ENCODE data around the gene SMIM8. TPM values are rescaled to one million over a fixed set of nuclear protein-coding genes. Genes with fewer than 3 reads are reported as not detected.

Gene SMIM8
- total and polyA plus RNA-seq, 10 of the 15 experiments (the other 5 are each of a cell fraction or from before 2014, with no cell fraction given): 6.2 to 45.8 (median 10.4) TPM

- TF ChIP-seq, protein P1, sequence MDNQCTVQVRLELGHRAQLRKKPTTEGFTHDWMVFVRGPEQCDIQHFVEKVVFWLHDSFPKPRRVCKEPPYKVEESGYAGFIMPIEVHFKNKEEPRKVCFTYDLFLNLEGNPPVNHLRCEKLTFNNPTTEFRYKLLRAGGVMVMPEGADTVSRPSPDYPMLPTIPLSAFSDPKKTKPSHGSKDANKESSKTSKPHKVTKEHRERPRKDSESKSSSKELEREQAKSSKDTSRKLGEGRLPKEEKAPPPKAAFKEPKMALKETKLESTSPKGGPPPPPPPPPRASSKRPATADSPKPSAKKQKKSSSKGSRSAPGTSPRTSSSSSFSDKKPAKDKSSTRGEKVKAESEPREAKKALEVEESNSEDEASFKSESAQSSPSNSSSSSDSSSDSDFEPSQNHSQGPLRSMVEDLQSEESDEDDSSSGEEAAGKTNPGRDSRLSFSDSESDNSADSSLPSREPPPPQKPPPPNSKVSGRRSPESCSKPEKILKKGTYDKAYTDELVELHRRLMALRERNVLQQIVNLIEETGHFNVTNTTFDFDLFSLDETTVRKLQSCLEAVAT (IDR thresholded peaks at IDR 0.05): no peak
Measured at GRCh38 chr6:87342829-87343228, 20.4 kb downstream of the SMIM8 start (continued).

DNA sequence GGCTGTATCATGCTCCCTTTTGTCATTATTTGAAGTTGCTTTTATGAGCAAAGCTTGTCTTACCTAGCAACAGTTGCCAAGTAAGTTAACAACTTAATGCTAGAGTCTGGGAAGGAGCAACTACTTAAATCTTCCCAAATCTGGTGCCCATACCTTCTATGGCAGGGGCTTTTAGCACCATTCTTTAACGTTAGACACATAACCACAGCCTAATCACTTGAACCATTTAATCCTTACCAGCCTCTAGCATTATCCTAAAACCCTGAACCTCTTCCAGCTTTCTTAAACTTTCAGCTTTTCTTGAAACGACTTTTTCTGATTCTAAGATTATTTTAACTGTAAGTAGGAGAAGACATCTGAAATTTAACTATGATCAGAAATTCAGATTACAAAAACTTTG lies 22.3 kb downstream of the SMIM8 start, which contains the start of gene C6orf163:
Gene C6orf163 (plus strand): TSS at position 83 of the 400 bp plus-strand sequence. CDS start 287 bp downstream, at position 370.
- FAIRE-seq (no peak), ATAC-seq (no peak), DNase-seq (ENCODE audit: low read depth, low spot score) (no peak)
- Histone ChIP-seq H3K9me3 (replicated peaks; ENCODE audit: control insufficient read depth, insufficient read depth, low read length) (no peaks in the 10 kb centered on the region), H3K27me3 (replicated peaks in 1 of 2; ENCODE audit: control insufficient read depth in 2 of 2, insufficient read depth in 2 of 2, low read length in 1 of 2) (no peaks in the 10 kb centered on the region), H3K4me3 (no peak within 1 kb of the TSS), H2AFZ (ENCODE audit: control insufficient read depth, low read depth, low read length) (no peak within 1 kb of the TSS), H3K4me1 (ENCODE audit: control insufficient read depth, insufficient read depth, low read length) (no peaks in the 10 kb centered on the region), H4K20me1 (ENCODE audit: control insufficient read depth, insufficient read depth) (no peaks in the 10 kb centered on the region), H3K4me2 (ENCODE audit: control insufficient read depth, insufficient read depth) (no peak within 1 kb of the TSS), H3K9ac (ENCODE audit: control insufficient read depth, insufficient read depth, low read length) (no peak within 1 kb of the TSS), H3K36me3 (ENCODE audit: control insufficient read depth in 2 of 2, insufficient read depth in 2 of 2, low read length in 1 of 2) (no peaks in the 10 kb centered on the region; a peak in 1 of 4 replicates), H3K27ac (ENCODE audit: control insufficient read depth, insufficient read depth) (no peak within 1 kb of the TSS), H3K79me2 (ENCODE audit: control insufficient read depth, insufficient read depth, low read length) (no peaks in the 10 kb centered on the region)
- ChIA-PET CTCF (interaction anchor here (0.7 to 1.1 kb wide), 2 partner anchors 48 to 92 kb away, joined by 3 read pairs; no protein-coding TSS in a partner anchor), RAD21 (ENCODE audit: unreplicated experiment) (no interaction called here), SMC1A (ENCODE audit: uncharacterized antibody, unreplicated experiment) (interaction anchor here (0.9 to 1.6 kb wide), 2 partner anchors 9 to 58 kb away, joined by 3 to 4 read pairs; no protein-coding TSS in a partner anchor), POLR2A (no interaction called here)
- in situ Hi-C loops (cut with MboI): no loop called here
- 98% methylated on average over 2 of the region's 2 CpGs for WGBS (ENCODE audit: insufficient coverage, insufficient replicate concordance, low lambda C conversion rate, missing lambda C conversion rate)
- intact Hi-C loops (cut with micrococcal nuclease; ENCODE audit: unreplicated experiment): no loop called here
- TF ChIP-seq RELA (IDR thresholded peaks at IDR 0.05; ENCODE audit: borderline replicate concordance, partially characterized antibody) (no peak), CEBPB (IDR thresholded peaks at IDR 0.05; ENCODE audit: borderline replicate concordance in 1 of 2, low read depth in 2 of 2, low read length in 2 of 2) (no peak), SREBF1 (IDR thresholded peaks at IDR 0.05; ENCODE audit: low read length) (no peak), EZH2 (IDR thresholded peaks at IDR 0.05; ENCODE audit: borderline replicate concordance, control insufficient read depth, low read depth, low read length) (no peak), TCF7 (IDR thresholded peaks at IDR 0.05; ENCODE audit: borderline replicate concordance) (no peak), KDM1A (IDR thresholded peaks at IDR 0.05; ENCODE audit: borderline replicate concordance) (no peak), ZZZ3 (IDR thresholded peaks at IDR 0.05; ENCODE audit: control insufficient read depth, insufficient read length, low read depth) (no peak), CREB1 (IDR thresholded peaks at IDR 0.05; ENCODE audit: low read depth) (no peak), STAT3 (IDR thresholded peaks at IDR 0.05; ENCODE audit: low read depth, low read length) (no peak), YY1 (IDR thresholded peaks at IDR 0.05; ENCODE audit: low read depth, low read length) (no peak), MAX (IDR thresholded peaks at IDR 0.05; ENCODE audit: low read depth, low read length) (no peak), NRF1 (conservative IDR thresholded peaks at IDR 0.05; ENCODE audit: low read depth, low read length) (no peak), ETV6 (conservative IDR thresholded peaks at IDR 0.05 in 1 of 2, IDR thresholded peaks at IDR 0.05 in 1 of 2; ENCODE audit: borderline replicate concordance in 1 of 2, low read depth in 1 of 2) (no peak)
- TF ChIP-seq, protein P2, sequence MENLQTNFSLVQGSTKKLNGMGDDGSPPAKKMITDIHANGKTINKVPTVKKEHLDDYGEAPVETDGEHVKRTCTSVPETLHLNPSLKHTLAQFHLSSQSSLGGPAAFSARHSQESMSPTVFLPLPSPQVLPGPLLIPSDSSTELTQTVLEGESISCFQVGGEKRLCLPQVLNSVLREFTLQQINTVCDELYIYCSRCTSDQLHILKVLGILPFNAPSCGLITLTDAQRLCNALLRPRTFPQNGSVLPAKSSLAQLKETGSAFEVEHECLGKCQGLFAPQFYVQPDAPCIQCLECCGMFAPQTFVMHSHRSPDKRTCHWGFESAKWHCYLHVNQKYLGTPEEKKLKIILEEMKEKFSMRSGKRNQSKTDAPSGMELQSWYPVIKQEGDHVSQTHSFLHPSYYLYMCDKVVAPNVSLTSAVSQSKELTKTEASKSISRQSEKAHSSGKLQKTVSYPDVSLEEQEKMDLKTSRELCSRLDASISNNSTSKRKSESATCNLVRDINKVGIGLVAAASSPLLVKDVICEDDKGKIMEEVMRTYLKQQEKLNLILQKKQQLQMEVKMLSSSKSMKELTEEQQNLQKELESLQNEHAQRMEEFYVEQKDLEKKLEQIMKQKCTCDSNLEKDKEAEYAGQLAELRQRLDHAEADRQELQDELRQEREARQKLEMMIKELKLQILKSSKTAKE (IDR thresholded peaks at IDR 0.05; ENCODE audit: low read depth, poor library complexity, severe bottlenecking): no peak
- BruUV-seq (replicated peaks): no TSS peak

All from GM12878 (cell line).